IPS-11a (cell line): ENCODE results near the gene ST3GAL5.
"Not testable (repeated sequence)": the region's sequence is repeated elsewhere in the genome, so short reads cannot be mapped to it uniquely, and the experiment has no call there.

ENCODE experiments used
- H3K4me3 ChIP-seq: one replicate; pipeline ENCODE4 v1.5.1; 2013; ENCODE audit warnings: low read depth, low read length, control low read depth

ST3GAL5 gene

DNA sequence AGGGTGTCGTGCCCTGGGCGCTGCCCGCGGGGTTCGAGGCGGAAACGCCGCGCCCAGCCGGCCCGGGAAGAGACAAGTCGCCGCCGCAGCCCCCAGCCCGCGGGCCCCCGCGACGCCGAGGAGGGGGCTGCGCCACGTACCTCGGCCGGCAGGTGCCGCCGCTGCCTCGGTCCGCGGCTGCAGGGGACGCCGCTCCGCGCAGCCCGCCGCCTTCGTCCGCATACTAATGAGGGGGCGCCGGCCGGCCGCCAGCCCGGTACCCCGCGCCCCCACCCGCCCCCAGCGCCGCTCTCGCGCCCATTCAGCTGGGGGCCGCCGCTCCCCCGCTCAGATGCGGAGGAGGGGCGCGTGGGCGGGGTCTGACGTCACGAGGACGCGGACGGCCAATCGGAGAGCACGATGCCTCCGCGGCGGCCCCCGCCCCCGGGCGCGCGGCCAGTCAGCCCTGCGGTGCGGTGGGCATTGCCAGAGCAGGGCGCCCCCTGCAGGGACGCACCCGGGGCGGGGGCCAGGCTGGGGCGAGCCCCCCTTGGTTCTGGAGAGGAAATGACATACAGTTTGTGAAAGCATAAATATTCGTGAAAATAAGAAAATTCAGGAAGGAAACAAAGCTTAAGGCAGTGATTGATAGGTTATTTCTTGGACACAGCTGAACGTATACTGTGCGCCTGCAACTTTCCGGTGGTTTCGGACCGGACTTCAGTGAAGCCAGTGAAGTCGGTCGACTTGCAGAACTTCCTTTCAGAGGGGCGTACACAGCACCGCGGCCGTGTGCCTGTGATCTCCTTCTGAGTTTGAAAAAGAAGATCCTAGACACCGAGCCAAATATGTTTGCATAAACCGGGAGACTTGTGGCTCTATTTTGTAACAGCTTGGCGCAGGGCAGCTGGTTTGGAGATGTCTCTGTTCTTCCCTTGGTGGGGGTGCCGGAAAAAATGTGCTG, at the start of gene ST3GAL5:
ST3GAL5 (minus strand) TSS at position 307 of the 943 bp plus-strand sequence; CDS start at position 222, 85 bp downstream.
- H3K4me3 ChIP-seq = peak within 1 kb of the TSS; percentile 69

DNA sequence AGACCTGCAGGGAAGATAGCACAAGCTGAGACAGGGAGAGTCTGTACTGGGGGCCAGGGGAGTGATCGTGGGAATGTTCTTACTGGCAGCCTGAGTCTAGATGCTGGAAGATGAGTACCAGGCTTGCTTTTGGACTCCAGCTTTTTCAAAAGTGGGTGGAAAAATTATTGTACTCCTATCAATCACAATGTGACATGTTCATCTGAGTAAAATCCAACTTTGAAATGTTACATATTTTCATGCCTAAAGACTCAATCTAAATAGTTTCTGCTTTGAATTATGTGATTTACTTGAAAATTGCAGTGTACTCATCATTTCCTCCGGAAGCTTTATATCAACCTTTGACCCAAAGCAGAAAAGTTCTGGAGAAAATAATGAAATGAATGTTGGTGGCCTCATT, 49.7 kb upstream of the ST3GAL5 start:
- H3K4me3 ChIP-seq = no peak overlapping the region

DNA sequence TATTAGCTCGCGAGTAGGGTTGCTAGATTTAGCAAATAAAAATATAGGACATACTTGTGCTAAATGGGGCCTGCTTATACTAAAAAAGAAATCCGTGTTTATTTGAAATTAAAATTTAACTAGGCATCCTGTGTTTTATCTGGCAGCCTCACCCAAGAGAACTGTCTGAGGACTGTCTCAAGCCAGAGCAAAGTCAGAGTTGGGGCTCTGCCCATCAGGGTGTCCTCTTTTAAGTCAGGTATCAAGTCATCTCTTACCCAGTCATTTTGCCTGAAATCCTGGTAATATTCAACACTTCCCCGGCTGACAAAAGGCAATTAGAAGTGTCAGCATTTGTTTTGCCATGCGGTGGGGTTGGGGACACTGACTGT, 48.3 kb upstream of the ST3GAL5 start:
- H3K4me3 ChIP-seq = no peak overlapping the region

DNA sequence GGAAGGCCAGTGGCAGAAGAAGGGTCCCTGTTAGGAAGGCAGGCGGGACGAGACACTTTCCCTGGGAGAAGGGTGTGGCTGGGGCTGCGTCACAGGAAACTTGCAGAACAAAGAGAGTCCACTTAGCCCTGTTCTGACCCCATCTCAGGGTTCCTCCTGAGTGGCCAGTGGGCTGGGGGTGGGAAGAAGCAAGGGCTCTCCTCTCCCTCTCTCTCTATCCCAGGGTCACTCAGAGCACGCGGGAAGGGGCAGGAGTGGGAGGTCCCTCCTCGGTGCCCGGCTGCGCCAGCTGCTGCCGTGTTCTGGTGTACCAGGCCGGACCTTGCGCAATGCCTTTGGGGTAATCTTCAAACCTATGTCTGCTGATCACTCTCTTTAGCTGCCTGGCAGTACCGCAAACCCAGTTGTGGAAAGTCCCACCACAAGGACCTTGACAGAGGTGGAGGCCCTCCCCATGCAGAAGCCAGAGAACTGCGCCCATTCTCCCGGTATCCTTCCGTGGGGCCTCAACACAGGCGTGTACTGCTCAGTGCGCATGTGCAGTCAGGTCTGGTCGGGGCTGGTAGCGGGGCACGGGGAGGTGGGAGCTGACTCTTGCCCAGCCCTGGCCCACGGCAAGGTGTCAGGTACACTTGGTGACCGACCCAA, 47.8 kb upstream of the ST3GAL5 start:
- no peak overlapping the region for H3K4me3 ChIP-seq

DNA sequence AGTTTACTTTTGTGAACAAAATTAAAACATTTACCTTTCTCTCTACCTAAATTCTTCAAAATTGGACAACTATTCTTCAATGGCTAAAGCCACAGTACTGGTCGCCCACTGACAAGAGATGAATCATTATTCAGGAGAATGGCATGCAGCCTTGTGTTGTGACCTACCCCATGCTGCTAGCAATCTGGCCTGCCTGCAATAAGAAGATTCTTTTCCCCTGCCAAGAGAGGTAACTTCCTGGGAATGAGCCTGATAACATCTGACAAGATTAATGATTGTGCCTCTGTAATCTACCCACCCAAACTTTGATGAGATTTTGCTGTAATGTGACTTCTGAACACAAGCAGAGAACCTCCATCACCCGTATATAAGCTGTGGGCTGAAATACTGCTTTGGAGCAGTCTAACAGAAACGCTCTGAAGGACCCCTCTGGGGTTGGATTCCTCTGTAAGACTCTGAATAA, 47.0 kb upstream of the ST3GAL5 start:
- H3K4me3 ChIP-seq = no peak overlapping the region

DNA sequence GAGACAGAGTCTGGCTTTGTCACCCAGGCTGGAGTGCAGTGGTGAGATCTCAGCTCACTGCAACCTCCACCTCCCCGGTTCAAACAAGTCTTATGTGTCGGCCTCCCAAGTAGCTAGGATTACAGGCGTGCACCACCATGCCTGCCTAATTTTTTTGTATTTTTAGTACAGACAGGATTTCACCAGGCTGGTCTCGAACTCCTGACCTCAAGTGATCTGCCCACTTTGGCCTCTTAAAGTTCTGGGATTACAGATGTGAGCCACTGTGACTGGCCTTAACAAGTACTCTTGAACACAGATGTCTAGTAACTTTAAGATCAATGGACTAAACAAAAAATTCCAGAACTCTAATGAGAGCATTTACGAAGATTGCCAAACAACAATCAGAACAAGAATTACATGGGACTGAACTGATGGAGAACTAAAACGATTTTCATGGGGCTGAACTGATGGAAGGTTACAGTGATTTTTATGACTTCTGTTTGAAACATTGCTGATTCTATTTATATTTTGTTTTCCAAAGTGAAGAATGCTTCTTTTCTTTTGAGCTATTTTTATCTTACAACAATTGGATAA, 46.5 kb upstream of the ST3GAL5 start:
- no peak overlapping the region for H3K4me3 ChIP-seq

DNA sequence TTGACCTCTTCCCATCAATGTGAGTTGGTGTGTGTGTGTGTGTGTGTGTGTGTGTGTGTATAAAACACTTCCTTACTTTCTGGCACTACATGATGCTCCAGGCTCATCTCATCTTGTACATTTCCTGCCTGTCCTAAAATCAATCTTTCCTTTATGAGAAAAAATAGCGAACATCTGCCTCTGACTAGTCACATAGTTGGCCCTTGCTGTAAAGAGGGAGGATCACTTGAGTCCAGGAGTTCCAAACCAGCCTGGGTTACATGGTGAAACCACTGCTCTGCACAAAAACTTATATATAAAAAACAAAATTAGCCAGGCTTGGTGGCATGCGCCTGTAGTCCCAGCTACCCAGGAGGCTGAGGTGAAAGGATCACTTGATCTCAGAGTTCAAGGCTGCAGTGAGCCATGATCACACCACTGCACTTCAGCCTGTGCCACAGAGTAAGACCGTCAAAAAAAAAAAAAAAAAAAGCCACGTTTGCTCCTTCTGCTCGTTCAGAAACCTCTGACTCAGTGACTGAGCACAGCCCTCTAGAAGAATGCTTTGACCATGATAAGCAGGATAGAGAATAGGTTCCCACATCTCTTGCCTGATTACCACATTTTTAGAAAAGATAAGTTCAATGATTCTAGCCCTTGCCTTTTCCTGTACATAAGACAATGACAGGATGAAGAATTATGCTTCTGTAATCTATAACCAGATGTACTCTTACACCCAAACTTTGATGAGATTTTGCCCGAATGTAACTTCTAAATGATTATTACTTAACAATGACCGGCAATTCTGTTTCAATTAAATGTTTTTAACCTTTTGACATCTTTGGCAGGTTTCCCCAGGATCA, 45.2 kb upstream of the ST3GAL5 start:
- H3K4me3 ChIP-seq = no peak overlapping the region

DNA sequence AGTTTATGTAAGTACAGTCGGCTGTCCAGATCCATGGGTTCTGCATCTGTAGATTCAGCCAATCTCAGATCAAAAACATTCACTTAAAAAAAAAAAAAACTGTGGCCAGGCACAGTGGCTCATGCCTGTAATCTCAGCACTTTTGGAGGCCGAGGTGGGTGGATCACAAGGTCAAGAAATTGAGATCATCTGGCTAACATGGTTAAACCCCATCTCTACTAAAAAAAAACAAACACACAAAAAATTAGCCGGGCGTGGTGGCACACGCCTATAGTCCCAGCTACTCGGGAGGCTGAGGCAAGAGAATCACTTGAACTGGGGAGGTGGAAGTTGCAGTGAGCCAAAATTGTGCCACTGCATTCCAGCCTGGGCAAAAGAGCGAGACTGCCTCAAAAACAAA, 42.4 kb upstream of the ST3GAL5 start:
- not testable (repeated sequence) for H3K4me3 ChIP-seq

DNA sequence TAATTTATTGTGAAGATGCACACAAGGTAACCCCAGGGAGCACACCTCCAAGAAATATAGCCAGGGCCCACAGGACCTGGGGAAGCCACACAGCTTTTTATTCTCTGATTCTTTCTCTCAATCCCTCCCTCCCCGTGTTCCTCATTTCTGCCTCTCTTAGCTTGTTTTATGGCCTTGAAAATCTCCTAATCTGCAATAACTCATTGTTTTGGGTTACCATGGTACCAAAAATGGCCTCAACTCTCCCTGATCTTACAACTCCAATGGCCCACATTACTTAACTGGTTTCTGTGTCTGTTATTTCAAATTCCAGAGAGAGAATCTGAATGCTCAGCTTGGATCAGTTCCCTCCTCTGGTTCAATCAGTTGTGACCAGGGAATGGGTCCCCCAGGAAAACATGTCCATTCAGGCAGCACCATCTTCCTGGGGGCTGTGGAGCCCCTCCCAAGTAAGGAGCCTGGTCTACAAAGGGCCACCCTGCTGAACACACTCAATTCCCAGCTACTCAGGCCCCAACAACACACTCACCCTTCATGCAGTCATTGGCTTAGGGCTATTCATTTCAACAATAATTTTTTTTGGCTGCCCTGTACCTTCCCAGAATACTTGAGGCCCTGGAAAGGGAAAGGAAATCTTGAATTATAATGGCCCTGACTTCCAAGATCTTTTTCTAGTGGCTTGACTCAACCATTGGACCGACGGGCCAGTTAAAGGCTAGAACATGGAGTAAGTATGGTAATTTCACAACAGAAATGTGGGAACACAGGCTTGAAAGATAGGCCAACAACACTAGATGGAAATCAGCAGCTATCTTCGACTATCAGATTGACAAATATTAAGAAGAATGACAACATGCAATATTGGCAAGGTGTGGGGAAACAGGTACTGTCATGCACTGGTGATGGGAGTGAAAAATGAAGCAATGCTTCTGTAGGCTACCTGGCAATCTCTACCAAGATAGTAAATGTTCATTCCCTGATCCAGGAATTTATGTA, 41.6 kb upstream of the ST3GAL5 start:
- no peak overlapping the region for H3K4me3 ChIP-seq

DNA sequence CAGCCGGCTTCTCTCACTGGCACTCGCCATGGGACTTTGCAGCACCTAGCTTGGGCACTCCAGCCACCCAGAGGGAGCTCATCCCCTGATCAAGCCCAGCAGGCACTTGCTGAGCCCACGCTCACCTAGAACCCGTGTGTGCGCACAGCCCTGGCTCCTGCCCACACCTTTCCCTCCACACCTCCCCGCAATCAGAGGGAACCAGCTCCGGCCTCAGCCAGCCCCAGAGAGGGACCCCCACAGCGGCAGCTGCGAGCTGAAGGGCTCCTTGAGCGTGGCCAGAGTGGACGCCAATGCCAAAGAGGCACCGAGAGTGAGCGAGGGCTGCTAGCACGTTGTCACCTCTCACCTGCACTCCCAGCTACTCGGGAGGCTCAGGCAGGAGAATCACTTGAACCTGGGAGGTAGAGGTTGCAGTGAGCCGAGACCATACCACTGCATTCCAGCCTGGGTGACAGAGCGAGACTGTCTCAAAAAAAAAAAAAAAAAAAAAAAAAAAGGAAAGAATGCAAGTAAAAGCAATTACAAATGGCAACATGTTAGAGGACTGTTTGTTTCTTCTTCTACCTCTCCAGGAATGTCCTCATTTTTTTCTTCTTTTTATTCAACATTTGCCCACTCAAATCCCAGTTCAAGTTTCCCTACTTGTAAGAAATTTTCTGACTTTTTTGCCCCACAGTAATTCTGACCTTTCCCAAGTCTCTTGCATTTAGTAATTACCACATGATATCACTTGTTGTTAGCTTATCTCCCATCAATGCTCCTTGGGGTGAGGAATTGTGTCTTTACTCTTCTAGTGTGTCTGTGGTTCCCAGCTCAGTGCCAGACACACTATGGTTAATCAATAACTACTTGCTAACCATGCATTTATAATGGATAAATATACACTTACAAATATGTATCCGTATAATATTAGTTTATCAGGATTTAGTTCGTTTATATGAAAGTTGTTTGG, 40.6 kb upstream of the ST3GAL5 start:
- H3K4me3 ChIP-seq = no peak overlapping the region

DNA sequence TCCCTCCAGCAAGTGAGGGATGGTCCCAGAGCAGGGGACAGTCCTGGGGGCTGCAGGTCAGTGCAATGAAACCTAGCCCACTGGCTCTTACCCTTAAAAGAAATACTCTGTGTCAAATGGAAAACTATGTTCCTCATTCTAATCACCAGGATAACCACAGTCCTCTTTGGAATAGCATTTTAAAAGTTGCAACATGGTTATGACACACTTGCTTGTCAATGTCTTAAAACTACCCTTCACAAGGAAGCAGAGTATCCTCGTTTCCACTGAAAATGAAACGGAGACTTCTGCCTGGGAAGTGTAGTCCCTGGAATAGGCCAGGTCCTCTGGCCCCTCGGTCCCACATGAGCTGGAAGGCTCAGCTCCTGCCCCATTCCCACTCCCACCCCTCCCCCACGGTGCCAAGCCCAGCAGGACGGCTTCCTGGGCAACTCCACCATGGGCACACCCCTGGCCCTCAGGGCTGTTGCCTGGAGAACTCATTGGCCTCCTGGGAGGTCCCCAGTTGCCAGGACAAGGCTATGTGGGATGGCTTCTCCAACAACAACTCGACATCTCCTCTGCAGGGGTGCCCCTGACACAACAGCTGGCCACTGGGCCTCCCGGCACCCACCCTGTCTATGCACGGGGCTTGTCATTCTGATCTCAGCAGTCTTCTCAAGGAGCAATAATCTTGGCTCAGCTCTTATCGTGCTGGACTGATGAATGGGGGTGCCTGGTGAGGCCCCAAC, 38.3 kb upstream of the ST3GAL5 start:
- no peak overlapping the region for H3K4me3 ChIP-seq

DNA sequence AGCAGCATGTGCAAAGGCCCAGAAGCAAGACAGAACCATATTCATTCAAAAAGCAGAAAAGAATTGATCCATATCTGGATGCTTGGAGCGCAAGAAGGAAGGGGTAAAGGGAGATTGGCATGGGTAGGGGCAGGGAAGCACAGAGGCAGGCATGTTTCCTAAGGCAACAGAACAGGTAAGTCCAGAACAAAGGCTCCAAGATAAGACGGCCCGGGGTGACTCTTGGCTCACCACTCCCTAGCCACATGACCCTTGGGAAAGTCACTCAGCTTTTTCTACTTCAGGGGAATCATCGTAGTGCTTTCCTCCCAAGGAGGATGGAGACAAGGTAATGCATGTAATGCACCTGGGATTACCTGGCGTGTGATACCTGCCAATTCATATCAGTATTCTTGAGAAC, 37.7 kb upstream of the ST3GAL5 start:
- H3K4me3 ChIP-seq = no peak overlapping the region

DNA sequence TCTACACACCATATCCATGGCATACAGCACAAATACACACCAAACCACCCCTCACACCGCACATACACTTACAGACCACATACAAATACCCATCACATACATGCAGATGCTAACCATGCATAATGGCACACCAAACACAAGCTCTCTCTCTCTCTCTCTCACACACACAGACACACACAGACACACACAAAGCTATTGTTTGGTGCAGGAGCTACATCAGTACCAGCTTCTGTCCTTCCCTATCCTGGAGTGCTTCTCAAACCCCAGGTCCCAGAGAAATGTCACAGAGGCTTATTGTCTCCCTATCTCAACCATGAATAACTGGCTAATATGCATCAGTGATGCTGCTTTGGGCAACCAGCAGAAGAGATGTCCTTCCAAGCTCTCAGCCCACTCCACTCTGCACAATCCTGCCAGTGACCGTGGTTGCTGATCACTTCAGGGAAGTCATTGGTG, 36.5 kb upstream of the ST3GAL5 start:
- no peak overlapping the region for H3K4me3 ChIP-seq

DNA sequence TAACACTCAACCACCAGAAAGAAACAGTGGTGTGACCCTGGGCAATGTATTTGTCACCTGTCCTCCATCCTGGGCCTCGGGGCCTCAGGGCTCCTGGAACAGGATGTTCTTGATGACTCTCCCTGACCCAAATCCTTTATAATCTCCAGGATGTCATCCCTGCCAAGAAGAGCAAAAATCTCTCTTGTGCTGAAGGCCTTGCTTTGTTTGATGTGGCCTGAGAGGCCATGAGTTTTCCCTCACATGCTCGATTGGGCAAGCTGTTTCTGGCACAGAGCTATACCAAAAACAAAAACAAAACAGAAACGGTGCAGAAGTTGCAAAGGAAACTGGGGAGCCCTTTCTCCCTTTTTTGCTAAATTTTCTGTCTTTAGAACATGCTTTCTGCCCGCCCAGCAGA, 35.7 kb upstream of the ST3GAL5 start:
- no peak overlapping the region for H3K4me3 ChIP-seq

DNA sequence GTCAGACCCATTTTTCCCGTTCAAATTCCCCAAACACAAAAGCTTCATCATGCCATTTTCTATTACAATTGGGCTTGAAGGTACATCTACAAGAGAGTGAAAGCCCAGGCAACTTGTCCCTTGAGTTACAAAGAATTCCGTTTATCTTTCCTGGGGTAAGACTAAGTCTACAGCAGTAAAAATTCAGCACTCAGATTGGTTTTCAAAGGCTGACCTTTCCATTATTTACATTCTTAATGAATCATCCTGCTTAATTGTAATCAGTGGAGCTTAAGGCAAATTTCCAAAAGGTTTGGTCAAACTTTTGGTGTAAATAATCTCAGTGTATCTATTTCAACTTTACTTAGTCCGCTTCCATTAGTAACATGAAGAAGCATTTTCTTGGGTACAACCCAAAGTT, 33.4 kb upstream of the ST3GAL5 start:
- no peak overlapping the region for H3K4me3 ChIP-seq

DNA sequence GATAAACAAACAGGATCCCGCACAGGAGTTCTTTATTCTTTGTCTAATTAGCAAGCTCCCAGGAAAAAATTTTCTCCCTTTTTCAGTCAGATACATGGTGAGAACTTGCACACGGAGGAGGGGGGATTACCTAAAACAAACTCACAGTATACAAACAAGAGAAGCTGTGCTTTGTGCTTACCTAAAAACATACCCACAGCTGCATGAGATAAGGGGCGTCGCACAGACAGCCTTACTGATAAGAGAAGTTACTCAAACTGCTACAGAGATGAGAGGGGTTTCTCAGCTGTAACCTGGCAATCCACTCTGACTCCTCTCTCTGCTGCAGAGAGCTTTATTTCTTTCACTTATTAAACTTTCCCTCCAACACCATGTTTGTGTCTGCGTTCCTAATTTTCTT, 32.9 kb upstream of the ST3GAL5 start:
- H3K4me3 ChIP-seq = no peak overlapping the region

DNA sequence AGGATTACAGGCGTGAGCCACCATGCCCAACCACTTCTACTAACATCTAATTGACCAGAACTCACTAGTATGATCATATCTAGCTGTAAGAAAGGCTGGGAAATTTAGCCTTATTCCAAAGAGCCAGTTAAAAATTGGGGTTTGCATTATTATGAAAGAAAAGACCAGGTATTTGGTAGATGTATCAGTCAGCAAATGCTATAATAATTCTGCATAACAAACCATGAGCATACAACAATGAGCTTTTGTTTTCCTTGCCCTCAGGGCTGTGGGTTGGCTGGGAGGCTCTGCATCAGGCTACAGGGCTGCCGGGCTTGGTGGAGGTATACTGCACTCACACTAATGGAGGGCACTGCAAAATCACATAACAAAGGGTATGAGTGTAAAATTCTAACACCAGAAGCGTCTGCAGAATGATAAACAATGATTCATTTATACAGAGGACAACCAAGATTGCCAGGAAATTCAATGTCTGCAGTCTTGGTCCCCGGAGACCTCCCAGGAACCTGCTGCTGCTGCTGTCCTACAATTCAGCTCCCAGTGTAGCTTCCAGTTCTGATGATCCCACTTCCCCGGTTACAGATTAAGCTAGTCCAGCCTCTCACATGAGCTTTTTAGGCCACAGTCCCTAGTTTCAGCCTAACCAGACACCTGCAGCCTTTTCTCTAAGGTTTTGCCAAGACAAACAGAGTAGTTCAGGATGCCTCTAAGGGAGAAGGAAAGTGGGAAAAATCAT, 32.2 kb upstream of the ST3GAL5 start:
- no peak overlapping the region for H3K4me3 ChIP-seq
